ENCODE data around the gene SFXN3. TPM values are rescaled to one million over a fixed set of nuclear protein-coding genes. Genes with fewer than 3 reads are reported as not detected.

Gene SFXN3
- total and polyA plus RNA-seq, 2 of the 13 experiments (the other 11 are each of a cell fraction or from before 2014, with no cell fraction given): 16.8 to 71.5 TPM

DNA sequence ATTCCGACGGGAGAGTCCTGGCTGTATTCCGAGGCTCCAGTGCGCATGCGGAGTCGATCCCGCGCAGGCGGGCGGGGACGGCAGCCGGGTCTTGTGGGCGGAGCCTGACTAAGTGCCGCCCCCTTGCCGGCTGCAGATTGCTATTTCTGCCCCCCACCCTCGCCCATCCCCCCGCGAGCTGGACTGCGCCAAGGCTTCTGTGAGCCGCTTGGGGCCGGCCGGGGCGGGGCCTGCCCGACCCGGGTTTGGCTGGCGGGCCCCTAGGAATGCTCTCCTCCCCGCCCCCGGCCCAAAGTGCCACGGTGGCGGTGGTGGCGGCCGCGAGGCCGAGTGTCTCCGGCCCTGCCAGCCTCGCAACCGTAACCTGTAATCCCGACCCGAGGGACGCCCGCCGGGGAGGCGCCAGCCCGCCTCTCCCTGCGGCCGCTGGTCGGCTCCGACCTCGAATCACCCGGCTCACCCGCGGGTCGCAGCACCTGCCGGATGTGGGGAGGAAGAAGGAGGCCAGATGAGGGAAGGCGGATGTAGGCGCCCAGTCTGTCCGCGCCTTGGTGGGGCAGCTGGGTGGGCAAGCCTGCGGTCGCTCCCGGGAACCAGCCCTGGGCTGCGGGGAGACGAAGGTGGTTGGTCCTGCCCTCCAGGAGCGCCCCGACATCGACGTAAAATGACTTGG lies 30.1 kb downstream of the SFXN3 start (continued):
- TF ChIP-seq RBFOX2 (IDR thresholded peaks at IDR 0.05; ENCODE audit: low read depth, low read length) (peak; percentile 100), ZNF343 (CRISPR knock-in tag; IDR thresholded peaks at IDR 0.05) (peak; percentile 74; the same call in 1 of the 2 replicates), SP5 (CRISPR knock-in tag; IDR thresholded peaks at IDR 0.05; ENCODE audit: borderline replicate concordance, low read depth) (peak; percentile 88), ZNF605 (CRISPR knock-in tag; IDR thresholded peaks at IDR 0.05) (peak; percentile 54; the same call in 1 of the 2 replicates), ESRRA (CRISPR knock-in tag; IDR thresholded peaks at IDR 0.05; ENCODE audit: low read depth) (0 out of 2 replicates have a peak, but pooled peaks have one; percentile 56), KAT7 (CRISPR knock-in tag; IDR thresholded peaks at IDR 0.05; ENCODE audit: borderline replicate concordance) (no peak), BCL6 (CRISPR knock-in tag; IDR thresholded peaks at IDR 0.05) (peak; percentile 60; the same call in 1 of the 2 replicates), KAT8 (CRISPR knock-in tag; IDR thresholded peaks at IDR 0.05) (peak; percentile 70; the same call in 1 of the 2 replicates), HIVEP1 (CRISPR knock-in tag; IDR thresholded peaks at IDR 0.05) (peak; percentile 74), SOX5 (CRISPR knock-in tag; IDR thresholded peaks at IDR 0.05; ENCODE audit: borderline replicate concordance) (peak; percentile 56; the same call in 1 of the 2 replicates), GFI1 (CRISPR knock-in tag; IDR thresholded peaks at IDR 0.05; ENCODE audit: borderline replicate concordance) (peak; percentile 81), HOXA9 (CRISPR knock-in tag; IDR thresholded peaks at IDR 0.05; ENCODE audit: borderline replicate concordance) (peak; percentile 88), ZNF674 (CRISPR knock-in tag; IDR thresholded peaks at IDR 0.05; ENCODE audit: low read depth) (no peak)
- TF ChIP-seq, protein P1, sequence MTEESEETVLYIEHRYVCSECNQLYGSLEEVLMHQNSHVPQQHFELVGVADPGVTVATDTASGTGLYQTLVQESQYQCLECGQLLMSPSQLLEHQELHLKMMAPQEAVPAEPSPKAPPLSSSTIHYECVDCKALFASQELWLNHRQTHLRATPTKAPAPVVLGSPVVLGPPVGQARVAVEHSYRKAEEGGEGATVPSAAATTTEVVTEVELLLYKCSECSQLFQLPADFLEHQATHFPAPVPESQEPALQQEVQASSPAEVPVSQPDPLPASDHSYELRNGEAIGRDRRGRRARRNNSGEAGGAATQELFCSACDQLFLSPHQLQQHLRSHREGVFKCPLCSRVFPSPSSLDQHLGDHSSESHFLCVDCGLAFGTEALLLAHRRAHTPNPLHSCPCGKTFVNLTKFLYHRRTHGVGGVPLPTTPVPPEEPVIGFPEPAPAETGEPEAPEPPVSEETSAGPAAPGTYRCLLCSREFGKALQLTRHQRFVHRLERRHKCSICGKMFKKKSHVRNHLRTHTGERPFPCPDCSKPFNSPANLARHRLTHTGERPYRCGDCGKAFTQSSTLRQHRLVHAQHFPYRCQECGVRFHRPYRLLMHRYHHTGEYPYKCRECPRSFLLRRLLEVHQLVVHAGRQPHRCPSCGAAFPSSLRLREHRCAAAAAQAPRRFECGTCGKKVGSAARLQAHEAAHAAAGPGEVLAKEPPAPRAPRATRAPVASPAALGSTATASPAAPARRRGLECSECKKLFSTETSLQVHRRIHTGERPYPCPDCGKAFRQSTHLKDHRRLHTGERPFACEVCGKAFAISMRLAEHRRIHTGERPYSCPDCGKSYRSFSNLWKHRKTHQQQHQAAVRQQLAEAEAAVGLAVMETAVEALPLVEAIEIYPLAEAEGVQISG (CRISPR knock-in tag; IDR thresholded peaks at IDR 0.05): peak; percentile 65; the same call in 1 of the 2 replicates
- TF ChIP-seq, protein P2, sequence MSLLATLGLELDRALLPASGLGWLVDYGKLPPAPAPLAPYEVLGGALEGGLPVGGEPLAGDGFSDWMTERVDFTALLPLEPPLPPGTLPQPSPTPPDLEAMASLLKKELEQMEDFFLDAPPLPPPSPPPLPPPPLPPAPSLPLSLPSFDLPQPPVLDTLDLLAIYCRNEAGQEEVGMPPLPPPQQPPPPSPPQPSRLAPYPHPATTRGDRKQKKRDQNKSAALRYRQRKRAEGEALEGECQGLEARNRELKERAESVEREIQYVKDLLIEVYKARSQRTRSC (CRISPR knock-in tag; IDR thresholded peaks at IDR 0.05; ENCODE audit: low read depth): no peak
- TF ChIP-seq, protein P3, sequence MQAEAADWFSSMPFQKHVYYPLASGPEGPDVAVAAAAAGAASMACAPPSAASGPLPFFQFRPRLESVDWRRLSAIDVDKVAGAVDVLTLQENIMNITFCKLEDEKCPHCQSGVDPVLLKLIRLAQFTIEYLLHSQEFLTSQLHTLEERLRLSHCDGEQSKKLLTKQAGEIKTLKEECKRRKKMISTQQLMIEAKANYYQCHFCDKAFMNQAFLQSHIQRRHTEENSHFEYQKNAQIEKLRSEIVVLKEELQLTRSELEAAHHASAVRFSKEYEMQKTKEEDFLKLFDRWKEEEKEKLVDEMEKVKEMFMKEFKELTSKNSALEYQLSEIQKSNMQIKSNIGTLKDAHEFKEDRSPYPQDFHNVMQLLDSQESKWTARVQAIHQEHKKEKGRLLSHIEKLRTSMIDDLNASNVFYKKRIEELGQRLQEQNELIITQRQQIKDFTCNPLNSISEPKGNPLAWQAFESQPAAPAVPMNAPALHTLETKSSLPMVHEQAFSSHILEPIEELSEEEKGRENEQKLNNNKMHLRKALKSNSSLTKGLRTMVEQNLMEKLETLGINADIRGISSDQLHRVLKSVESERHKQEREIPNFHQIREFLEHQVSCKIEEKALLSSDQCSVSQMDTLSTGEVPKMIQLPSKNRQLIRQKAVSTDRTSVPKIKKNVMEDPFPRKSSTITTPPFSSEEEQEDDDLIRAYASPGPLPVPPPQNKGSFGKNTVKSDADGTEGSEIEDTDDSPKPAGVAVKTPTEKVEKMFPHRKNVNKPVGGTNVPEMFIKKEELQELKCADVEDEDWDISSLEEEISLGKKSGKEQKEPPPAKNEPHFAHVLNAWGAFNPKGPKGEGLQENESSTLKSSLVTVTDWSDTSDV (CRISPR knock-in tag; IDR thresholded peaks at IDR 0.05): 0 out of 2 replicates have a peak, but pooled peaks have one; percentile 50
- TF ChIP-seq, protein P4, sequence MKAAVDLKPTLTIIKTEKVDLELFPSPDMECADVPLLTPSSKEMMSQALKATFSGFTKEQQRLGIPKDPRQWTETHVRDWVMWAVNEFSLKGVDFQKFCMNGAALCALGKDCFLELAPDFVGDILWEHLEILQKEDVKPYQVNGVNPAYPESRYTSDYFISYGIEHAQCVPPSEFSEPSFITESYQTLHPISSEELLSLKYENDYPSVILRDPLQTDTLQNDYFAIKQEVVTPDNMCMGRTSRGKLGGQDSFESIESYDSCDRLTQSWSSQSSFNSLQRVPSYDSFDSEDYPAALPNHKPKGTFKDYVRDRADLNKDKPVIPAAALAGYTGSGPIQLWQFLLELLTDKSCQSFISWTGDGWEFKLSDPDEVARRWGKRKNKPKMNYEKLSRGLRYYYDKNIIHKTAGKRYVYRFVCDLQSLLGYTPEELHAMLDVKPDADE (CRISPR knock-in tag; IDR thresholded peaks at IDR 0.05): 0 out of 2 replicates have a peak, but pooled peaks have one; percentile 49
- TF ChIP-seq, protein P5, sequence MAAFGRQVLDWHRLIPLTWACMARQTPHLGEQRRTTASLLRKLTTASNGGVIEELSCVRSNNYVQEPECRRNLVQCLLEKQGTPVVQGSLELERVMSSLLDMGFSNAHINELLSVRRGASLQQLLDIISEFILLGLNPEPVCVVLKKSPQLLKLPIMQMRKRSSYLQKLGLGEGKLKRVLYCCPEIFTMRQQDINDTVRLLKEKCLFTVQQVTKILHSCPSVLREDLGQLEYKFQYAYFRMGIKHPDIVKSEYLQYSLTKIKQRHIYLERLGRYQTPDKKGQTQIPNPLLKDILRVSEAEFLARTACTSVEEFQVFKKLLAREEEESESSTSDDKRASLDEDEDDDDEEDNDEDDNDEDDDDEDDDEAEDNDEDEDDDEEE (CRISPR knock-in tag; IDR thresholded peaks at IDR 0.05): peak; percentile 61; the same call in 1 of the 2 replicates
- TF ChIP-seq, protein P6, sequence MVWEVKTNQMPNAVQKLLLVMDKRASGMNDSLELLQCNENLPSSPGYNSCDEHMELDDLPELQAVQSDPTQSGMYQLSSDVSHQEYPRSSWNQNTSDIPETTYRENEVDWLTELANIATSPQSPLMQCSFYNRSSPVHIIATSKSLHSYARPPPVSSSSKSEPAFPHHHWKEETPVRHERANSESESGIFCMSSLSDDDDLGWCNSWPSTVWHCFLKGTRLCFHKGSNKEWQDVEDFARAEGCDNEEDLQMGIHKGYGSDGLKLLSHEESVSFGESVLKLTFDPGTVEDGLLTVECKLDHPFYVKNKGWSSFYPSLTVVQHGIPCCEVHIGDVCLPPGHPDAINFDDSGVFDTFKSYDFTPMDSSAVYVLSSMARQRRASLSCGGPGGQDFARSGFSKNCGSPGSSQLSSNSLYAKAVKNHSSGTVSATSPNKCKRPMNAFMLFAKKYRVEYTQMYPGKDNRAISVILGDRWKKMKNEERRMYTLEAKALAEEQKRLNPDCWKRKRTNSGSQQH (CRISPR knock-in tag; IDR thresholded peaks at IDR 0.05; ENCODE audit: low read depth): peak; percentile 27; the same call in 1 of the 2 replicates
